Measurements from ENCODE around the gene ACTR5.
A peak's percentile ranks its signal among the peaks of the same experiment; 100 is the strongest.

Gene ACTR5

DNA sequence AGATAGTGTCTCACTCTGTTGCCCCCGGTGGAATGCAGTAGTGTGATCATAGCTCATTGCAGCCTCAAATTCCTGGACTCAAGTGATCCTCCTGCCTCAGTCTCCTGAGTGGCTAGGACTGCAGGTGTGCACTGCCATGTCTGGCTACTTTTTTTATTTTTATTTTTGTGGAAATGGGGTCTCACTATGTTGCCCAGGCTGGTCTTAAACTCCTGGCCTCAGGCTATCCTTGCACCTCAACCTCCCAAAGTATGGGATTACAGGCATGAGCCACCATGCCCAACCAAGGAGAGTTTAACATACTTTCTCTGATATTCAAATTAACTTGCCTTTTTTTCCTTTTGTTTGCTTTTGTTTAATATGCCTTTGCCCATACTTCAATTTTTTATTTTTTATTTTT is 10.4 kb upstream of the ACTR5 start:
- TF ChIP-seq, protein P1, sequence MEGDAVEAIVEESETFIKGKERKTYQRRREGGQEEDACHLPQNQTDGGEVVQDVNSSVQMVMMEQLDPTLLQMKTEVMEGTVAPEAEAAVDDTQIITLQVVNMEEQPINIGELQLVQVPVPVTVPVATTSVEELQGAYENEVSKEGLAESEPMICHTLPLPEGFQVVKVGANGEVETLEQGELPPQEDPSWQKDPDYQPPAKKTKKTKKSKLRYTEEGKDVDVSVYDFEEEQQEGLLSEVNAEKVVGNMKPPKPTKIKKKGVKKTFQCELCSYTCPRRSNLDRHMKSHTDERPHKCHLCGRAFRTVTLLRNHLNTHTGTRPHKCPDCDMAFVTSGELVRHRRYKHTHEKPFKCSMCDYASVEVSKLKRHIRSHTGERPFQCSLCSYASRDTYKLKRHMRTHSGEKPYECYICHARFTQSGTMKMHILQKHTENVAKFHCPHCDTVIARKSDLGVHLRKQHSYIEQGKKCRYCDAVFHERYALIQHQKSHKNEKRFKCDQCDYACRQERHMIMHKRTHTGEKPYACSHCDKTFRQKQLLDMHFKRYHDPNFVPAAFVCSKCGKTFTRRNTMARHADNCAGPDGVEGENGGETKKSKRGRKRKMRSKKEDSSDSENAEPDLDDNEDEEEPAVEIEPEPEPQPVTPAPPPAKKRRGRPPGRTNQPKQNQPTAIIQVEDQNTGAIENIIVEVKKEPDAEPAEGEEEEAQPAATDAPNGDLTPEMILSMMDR (conservative IDR thresholded peaks at IDR 0.05; ENCODE audit: low read depth, low read length): no peak
- no peak for DNase-seq (ENCODE audit: low read depth)
- no peak overlapping the region for H3K4me3 ChIP-seq (ENCODE audit: low read depth, low read length)

DNA sequence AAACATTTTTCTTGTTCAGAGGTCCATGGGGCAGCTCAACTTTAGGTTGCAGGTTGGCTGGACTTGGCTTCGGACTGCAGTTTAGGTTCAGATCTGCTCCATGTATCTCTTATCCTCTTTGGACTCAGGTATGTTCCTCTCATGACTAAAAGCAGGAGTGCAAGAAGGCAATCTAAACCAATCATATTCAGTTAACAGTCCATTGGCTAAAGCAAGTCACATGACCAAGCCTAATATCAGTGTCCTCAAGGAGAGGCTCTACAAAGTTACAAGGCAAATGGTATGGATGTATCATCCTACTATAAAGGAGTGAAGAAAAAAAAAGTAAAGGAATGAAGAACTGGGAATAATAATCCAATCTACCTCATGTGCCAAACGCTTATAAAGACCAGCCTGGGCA is 2.5 kb upstream of the ACTR5 start:
- DNase-seq (ENCODE audit: low read depth): no peak
- TF ChIP-seq, protein P1 (conservative IDR thresholded peaks at IDR 0.05; ENCODE audit: low read depth, low read length): no peak
- H3K4me3 ChIP-seq (ENCODE audit: low read depth, low read length): no peak overlapping the region

DNA sequence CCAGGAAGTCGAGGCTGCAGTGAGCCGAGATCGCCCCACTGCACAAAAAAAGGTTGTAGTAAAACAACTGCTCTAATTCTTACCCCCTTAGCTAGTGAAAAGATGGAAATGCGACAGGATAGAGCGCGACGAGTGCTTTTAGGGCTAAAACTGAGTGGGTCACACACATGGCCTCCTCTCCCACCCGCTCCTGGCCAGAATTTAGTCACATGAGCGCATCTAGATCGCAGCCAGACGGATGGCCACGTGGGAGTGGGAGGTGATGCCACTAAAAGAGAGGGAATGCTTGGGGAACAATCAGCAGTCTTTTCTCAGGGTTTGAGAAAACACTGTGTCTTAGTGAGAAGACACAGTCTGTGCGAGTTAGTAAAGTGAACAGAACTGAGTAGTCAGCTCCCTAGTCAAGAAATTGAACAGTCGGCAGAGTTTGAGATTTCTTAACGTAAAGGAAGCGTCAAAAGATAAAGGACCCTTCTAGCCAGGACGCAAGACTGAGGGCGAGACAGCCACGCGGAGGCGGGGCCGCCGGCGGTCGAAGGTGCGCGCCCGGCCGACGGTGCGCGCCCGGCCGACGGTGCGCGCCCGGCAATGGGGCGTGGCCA is 664 bp upstream of the ACTR5 start:
- H3K4me3 ChIP-seq (ENCODE audit: low read depth, low read length): peak overlapping the region; percentile 47
- DNase-seq (ENCODE audit: low read depth): no peak
- TF ChIP-seq, protein P1 (conservative IDR thresholded peaks at IDR 0.05; ENCODE audit: low read depth, low read length): no peak

DNA sequence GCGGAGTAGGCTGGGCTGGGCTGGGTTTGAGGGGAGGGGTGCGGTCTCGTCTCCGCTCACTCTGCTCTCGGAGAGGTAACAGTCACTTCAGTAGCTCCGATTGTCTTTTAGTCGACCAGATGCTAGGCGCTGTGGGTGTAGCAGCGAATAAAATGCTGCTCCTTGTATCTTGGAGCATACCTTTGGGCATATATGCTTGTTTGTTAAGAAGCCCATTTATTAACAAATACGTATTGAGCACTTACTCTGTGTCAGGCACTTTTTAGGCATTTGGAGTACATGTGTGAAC is 545 bp downstream of the ACTR5 start:
- TF ChIP-seq, protein P1 (conservative IDR thresholded peaks at IDR 0.05; ENCODE audit: low read depth, low read length): no peak
- peak overlapping the region; percentile 97 for H3K4me3 ChIP-seq (ENCODE audit: low read depth, low read length)
- DNase-seq (ENCODE audit: low read depth): no peak

DNA sequence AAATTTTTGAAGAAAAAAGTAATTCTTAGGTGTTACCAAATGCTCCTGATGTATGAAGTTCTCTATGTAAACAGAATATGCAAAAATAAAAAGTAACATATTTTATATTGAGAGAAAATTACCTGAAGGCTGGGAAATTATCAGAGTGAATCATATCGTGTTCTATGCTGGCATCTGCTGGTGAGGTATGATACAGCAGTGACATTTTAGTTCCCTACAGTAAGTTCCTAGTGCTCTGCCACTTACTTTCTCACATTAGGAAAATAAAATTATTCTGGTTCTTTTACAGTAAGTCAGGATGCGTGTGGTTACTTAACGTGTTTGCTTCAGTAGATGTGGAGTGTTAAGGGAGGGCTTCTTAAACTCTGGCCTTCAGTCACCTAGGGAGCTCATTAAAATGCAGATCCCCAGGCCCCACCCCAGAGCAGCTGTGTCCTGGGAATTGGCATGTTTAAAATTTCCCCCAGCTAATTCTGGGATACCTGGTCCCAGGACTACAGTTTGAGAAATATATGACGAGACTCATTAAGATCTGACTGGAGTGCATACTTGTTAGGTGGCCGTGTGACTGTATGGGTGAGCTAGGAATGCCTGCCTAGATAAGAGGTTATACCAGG is 3.2 kb downstream of the ACTR5 start:
- TF ChIP-seq, protein P1 (conservative IDR thresholded peaks at IDR 0.05; ENCODE audit: low read depth, low read length): peak; percentile 71
- no peak overlapping the region for H3K4me3 ChIP-seq (ENCODE audit: low read depth, low read length)
- DNase-seq (ENCODE audit: low read depth): peak; percentile 77

DNA sequence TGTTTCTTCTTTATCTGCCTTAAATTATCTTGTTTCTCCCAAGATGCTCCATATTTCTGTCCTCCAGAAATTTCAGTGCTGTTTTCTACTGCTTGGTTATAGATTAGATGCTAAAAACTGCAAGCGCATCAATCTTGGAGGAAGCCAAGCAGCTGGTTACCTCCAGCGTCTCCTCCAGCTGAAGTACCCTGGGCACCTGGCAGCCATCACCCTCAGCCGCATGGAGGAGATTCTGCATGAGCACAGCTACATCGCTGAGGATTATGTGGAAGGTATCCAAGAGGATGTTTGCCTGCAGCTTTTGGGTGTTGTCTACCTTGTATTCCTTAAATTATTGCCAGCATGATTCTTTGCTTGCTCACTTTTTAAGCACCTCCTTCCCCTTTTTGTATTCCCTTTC is 3.8 kb downstream of the ACTR5 start:
- DNase-seq (ENCODE audit: low read depth): no peak
- TF ChIP-seq, protein P1 (conservative IDR thresholded peaks at IDR 0.05; ENCODE audit: low read depth, low read length): no peak
- H3K4me3 ChIP-seq (ENCODE audit: low read depth, low read length): no peak overlapping the region

DNA sequence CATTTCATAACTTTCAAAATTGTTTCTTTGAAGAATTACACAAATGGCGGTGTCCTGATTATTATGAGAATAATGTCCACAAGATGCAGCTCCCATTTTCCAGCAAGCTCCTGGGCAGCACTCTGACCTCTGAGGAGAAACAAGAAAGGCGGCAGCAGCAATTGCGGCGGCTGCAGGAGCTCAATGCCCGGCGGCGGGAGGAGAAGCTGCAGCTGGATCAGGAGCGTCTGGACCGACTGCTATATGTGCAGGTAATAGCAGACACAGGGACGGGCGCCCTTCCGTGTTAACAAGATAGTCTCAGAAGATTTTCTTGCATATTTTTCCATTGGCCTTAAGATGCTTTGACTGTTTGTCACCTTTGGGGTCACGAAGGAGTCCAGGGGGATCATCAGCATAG is 6.7 kb downstream of the ACTR5 start:
- no peak for DNase-seq (ENCODE audit: low read depth)
- H3K4me3 ChIP-seq (ENCODE audit: low read depth, low read length): no peak overlapping the region
- TF ChIP-seq, protein P1 (conservative IDR thresholded peaks at IDR 0.05; ENCODE audit: low read depth, low read length): no peak

Measured in choroid plexus epithelial cell (primary cell).